HG02798 (cell line): ENCODE data around the gene CCDC127.
"Not testable (repeated sequence)": the region's sequence is repeated elsewhere in the genome, so short reads cannot be mapped to it uniquely, and the experiment has no call there.

Experiments
- ATAC-seq: cut with Tn5 transposase; IDR thresholded peaks from one replicate; pipeline ENCODE4 v1.9.1; 2021; ENCODE audit warnings: mild to moderate bottlenecking; ENCODE audit not compliant: unreplicated experiment, poor library complexity

CCDC127 gene

DNA sequence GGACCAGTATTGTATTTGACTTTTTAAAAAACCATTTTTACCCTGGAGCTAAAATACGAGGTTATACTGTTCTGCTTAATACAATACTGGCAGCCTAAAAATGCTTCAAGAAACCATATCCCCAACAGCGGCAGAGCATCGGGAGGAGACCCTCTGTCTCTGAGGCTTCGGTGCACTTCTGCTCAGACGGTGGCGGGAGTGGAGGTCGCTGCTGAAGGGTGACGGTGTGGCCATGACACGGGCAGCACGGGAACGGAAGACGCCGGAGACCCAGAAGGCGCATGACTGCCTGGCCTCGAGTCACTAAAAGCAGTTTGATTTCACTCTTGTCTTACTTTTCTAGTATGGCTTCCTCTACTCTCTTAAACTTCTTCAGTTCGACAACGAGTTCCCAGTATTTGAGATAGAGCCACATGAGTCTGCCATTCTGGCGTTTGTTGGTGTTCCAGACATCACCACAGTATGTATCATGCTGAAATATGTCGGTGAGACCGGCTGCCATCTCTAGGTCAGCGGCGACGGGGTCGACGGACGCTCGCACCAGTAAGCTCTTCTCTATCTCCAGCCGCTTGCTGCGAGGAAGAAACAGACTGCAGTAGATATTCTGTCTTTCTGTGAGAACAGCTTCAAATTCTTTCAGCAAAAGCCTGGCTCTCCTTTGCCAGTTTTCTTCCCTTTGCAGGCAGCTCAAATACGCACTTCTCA is 12.8 kb downstream of the CCDC127 start:
- ATAC-seq: no peak

DNA sequence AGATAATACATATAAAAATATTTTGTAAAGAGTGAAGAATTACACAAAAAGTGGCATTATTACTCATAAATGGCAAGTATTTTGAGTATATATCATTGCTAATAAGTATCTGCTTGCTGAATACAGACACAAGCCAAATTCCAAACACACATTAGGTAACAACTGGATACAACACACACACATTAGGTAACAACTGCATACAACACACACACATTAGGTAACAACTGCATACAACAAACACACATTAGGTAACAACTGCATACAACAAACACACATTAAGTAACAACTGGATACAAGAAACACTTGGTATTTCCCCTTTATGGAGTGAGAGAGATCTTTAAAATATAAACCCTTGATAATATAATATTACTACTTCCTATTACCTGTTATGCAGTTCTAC is 13.5 kb downstream of the CCDC127 start:
- no peak for ATAC-seq

DNA sequence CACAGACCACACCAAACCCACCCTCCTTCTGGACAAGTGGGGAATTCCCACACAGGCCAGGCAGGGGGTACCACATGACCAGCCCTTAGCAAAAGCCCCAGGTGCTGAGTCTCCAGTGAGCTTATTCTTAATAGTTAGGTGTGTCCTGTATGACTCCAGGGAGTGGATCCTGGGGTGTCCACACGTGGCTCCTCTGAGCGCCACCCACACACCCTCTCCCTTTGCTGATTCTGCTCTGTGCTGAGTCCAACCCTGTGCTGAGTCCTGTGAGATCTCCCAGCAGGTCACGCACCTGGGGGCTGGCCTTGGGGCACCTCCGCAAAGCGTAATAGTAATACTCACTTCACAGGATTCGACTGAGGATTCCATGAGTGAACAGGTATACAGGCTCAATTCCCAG is 14.0 kb downstream of the CCDC127 start:
- ATAC-seq: no peak

DNA sequence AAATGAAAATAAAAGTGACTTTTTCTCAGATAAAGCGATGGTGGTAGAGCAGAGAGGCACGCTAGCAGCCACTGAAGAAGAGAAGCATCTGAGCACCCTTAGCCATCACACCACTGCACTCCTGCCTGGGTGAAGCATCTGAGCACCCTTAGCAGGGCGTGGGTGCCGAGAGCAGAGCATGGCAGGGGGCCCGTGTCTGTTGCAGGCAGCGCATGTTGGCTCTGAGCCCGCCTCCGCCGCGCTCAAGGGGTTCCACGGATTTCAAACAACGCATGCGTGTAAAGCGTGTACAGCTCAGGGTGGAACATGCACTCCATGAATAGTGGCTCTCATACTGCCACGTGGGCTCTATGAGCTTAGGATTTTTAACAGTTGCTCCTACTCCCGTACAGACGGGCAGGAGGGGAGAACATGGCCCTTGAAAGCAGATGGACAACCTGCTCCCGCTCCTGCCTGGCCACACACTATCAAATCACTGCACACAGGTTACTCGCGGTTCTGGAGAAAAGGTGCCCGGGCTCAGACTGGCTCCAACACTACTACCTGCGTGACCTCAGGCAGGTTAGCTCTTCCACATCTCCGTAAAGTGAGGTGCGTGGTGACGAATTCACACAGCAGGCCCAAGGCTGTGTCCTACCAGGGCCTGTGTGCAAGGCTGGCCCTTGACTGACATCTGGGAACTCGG is 14.6 kb downstream of the CCDC127 start:
- no peak for ATAC-seq

DNA sequence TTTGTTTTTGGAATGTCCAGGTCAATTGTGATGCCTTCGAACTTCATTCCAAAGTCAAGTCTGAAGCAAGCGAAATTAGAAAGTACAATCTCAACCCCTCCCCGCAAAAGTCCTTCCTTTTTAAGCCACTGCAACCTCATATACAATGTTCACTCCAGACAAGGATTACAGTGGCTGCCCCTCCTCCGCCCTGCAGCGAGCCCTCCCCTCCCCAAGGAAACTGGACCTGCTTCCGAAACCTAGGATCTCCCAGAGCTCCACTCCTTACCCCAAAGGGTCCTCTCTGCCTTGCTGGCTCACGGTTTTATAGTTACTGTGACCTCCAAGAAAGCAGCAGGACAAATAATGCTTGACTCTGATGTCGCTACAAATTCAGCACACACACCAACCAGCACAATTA is 16.3 kb downstream of the CCDC127 start:
- ATAC-seq: no peak

DNA sequence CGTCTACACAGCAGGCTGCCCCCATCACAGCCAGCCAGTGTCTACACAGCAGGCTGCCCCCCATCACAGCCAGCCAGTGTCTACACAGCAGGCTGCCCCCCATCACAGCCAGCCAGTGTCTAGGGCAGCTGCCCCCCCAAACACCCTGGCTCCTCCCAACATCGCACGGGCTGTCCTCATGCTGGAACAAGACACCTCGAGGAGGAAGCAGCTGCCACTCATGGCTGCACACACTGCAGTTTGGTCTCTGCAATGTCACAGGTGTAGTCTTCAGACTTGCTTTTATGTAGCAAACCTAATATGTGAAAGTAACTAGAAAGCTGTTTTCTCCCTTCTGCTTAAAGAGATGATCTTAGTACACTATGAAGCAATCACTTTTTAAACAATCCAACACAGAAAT is 17.0 kb downstream of the CCDC127 start:
- no peak for ATAC-seq

DNA sequence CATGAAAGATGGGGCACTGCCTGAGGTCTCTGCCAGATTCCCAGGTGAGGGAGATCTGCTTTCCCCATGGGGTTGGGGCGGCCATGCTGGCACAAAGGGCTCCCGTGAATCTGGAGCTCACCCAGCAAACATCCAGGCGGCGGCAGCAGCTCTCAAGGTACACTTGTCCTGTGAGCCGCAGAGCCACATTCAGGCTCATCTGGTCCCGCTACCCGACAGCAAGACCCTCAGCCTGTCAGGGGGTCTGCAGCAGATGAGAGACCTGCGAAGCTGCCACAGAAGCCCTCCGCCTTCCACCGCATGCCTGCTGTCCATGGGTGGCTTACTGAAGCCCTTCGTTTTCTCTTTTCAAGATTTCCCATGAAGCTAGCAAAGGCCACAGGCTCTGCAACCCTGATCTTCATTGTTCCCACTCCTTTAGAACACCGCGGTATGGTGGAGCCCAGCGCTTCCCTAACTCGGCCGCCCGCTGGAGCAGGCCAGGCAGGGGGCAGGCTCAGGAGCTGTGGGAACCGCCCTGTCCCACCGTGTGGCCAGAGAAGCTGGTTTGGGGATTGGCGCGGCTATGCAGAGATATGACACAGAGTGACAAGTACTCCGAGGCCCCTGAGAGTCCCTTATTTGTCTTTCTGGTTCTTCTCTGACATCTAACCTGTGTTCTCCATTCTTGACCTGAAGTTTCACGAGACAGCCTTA is 17.9 kb downstream of the CCDC127 start:
- no peak for ATAC-seq

DNA sequence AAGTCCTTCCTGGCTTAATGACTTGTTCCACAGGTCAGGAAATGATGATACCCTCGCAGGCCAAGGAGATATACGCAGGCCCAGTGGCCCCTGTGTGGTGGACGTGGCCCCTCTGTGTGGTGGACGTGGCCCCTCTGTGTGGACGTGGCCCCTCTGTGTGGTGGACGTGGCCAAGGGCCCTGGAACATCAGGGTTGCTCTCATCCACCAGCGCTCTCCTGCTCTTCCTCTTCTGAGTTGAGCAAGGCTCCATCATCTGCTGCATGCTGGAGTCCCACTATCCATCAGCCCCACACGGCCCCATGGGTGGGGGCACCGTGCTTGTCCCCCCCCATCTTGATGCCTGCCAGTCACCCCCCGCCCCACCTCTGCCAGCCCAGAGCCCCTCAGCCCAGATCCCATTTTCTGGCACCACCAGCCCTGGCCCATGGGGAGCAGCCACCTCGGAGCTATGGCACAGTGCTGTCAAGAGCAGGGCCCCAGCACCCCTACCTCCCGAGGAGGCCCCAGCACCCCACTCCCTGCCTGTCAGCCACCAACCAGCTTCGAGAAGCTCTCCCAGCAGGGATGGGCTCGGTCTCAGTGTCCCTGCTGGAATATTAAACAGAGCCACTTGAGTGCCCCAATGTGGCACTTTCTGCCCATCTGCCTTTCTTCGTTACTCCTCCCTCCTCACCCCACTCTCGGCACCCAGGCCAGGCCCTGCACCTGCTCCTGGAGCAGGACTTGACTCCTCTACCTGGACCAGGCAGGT is 18.6 kb downstream of the CCDC127 start:
- no peak for ATAC-seq

DNA sequence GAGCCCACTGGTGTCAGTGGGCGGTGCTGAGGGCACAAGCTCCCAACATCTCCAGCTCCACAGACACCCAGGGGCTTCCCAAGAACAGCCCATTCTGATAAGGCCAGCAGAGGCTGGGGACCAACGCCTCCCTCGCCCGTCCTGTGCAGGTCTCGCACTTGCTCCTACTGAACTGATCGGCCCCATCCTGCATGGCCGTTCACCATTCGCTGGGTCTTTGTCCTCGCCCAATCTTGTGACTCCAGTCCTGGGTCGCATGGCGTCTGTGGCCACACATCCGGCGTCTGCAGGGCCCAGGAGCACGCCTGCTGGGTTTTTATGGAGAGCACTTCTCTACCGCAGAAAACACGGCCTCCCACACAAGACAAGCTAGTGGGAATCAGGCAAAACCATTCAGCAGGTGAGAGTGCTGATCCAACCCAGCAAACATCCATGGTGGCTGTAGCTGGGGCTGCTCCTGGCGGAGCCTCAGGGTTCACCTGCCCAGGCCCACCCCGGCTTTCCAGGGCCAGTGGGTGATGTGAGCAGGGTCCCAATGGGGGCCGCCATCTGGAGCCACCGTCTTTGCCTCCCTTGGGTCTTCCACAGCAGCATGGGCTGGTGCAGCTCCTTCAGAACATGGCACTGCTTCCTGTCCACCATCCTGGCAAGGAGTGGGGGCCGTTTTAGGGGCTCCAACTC is 19.3 kb downstream of the CCDC127 start:
- ATAC-seq: no peak

DNA sequence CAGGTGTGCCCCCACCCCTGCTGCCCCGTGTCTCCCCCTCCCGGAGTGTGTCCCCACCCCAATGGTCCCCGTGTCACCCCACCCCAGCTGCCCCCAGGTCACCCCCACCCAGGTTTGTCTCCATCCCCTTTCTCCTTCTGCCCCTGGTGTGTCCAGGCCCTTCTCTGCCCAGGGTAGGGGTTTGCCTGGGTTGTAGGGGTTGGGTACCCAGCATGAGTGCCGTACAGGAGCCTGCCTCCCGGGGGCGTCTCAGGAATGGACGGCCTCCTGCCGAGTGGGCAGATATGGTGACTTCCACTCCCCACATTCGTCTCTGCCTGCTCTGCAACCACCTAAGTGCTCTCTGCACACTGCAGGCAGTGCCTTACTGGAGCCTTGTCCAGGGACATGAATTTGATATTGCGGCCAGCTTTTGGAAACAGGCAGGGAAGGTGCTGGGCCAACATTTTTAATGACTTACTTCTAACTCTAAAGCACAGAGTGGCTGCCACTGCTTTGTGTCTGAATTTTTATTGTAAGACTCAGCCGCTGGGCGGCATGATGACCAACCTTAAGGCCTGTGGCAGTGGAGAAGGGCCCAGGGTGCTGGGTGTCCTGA is 20.0 kb downstream of the CCDC127 start:
- ATAC-seq: no peak

DNA sequence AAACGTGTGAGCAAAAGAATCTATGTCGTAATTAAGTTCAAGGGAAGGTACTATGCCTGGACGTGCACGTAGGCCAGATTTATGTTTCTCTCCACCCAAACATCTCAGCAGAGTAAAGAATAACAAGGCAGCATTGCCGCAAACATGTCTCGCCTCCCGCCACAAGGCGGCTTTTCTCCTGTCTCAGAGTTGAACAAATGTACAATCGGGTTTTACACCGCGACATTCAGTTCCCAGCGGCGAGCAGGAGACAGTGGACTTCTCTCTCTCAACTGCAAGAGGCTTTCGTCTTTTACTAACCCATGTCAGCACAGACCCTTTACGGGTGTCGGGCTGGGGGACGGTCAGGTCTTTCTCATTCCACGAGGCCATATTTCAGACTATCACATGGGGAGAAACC is 20.9 kb downstream of the CCDC127 start:
- not testable (repeated sequence) for ATAC-seq

DNA sequence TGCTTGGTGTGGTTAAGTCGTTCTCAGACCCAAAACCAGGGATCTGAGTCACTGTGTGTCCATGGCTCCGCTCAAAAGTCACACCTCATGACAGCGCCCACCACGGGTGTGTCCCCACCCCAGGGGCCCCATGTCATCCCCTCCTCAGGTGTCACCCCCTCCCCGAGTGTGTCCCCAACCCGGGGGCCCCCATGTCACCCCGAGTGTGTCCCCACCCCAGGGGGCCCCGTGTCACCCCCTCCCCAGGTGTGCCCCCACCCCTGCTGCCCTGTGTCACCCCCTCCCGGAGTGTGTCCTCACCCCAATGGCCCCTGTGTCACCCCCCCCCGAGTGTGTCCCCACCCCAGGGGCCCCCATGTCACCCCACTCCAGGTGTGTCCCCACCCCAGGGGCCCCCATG is 21.6 kb downstream of the CCDC127 start:
- no peak for ATAC-seq

DNA sequence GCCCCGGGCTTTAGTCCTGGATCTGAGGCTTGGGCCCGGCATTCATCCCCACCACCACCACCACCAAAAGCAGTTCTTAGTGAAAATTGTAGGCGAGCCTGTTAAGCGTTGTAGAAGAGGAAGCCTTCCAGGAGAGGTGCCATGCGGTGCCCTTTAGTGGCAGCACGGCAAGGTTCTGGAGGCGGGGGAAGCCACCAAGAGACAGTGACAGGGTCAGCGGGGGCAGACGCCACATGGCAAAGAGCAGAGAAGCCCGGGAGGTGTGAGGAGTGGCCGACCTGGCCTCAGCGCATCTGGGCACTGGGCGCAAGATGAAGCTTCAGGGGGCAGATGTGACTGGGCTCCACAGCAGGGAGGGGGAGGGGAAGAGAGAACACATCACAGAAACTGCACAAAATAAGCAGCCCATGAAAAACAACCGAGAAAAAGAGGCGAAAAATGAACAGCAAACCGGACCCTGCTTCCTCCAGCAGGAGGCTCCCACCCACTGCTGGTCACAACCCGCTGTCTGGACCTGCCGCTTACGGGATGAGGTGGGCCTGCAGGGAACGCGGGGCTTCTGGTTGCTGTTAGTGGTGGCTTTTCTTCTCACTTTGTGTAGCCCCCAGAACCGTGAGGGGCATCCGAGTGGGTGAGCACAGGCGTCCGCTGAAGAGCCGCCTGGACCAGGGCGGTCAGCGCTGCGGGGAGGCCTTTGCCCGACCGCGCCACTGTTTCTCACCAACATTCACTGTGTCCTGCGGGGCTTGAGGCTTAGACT is 22.4 kb downstream of the CCDC127 start:
- no peak for ATAC-seq

DNA sequence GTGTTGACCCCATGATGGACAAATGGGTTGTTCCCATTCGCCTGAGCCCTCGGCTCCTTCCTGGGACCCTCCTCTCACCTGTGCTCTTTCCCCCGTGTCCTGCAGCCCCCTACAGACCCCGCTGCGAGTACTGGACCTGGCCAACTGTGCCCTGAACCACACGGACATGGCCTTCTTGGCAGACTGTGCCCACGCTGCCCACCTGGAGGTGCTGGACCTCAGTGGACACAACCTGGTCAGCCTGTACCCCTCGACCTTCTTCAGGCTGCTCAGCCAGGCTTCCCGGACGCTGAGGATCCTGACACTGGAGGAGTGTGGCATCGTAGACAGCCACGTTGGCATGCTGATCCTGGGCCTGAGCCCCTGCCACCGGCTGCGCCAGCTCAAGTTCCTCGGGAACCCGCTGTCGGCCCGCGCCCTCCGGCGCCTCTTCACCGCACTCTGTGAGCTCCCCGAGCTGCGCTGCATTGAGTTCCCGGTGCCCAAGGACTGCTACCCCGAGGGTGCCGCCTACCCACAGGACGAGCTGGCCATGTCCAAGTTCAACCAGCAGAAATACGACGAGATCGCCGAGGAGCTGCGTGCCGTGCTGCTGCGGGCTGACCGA is 23.2 kb downstream of the CCDC127 start:
- ATAC-seq: no peak

DNA sequence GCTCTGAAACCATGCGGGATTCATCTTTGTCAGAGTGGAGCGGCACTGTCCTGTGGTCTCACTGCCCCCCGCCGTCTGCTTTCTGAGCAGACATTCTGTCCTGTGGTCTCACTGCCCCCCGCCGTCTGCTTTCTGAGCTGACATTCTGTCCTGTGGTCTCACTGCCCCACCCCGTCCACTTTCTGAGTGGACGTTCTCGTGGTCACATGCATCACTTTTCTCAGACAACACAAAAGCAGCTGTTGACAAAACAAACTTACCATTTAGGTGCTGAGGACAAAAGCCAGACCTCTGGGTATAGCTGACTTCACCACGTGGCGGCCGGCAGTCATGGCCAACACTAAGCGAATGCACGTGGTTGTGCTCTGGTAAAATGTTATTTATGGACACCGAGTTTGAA is 23.9 kb downstream of the CCDC127 start:
- ATAC-seq: no peak

DNA sequence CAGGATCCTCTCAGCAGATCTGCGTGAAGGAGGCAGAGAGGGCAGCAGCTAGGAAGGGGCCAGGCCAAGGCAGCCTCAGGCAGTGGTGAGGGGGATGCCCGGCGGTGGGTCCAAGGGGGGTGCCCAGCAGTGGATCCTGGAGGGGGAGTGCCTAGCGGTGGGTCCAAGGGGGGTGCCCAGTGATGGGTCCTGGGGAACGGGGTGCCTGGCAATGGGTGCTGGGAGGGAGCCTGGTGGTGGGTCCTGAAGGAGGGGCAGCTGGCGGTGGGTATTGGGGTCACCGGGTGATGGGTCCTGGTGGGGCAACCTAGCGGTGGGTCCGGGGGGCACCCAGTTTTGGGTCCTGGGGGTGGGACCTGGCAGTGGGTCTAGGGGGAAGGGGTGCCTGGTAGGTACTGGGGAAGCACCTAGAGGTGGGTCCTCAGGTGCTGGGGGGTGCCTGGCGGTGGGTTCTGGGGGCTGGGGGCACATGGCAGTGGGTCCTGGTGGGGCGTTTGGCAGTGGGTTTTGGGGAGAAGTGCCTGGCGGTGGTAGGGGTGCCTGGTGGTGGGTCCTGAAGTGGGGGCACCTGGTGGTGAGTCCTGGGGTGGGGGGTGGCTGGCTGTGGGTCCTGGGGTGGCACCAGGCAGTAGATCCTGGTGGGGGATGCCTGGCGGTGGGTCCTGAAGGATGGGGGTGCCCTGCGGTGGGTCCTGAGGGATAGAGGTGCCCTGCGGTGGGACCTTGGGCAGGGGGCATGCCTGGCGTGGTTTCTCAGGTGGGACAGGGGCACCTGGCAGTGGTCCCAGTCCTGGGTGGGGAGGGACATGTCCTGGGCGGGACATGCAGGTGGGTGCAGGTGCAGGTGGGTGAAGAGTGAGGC is 24.8 kb downstream of the CCDC127 start:
- ATAC-seq: no peak

DNA sequence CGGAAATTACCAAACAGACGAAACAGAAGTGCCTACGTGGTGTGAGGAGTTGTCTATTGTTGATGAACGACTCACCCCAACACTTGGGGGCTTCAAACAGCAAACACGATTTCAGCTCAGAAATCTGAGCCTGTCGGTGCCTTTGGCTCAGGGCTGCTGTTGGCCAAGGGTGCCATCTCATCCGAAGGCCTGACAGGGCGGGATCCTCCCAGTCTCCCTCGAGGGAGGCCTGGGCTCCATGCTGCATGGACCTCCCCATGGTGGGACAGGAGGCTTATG is 25.3 kb downstream of the CCDC127 start:
- no peak for ATAC-seq
